BE2C (cell line): Measurements from ENCODE around the gene NOL6.
A peak's percentile ranks its signal among the peaks of the same experiment; 100 is the strongest.

ENCODE experiments used
- DNase-seq: peaks from one replicate; pipeline ENCODE4 v3.0.0-alpha.2; 2020
- H3K27me3 ChIP-seq: fragments of 250-450 bp; sonication (Bioruptor Pico); 2 replicates; pipeline ENCODE4 v1.5.1; 2020; ENCODE audit warnings: mild to moderate bottlenecking
- H3K36me3 ChIP-seq: fragments of 250-450 bp; sonication (Bioruptor Pico); 2 replicates; pipeline ENCODE4 v1.5.1; 2020; ENCODE audit warnings: mild to moderate bottlenecking
- H3K4me1 ChIP-seq: fragments of 250-450 bp; sonication (Bioruptor Pico); 2 replicates; pipeline ENCODE4 v1.5.1; 2020
- H3K4me3 ChIP-seq: 2 replicates; pipeline ENCODE4 v1.5.1; 2011; ENCODE audit warnings: low read depth, low read length
- H3K9me3 ChIP-seq: fragments of 250-450 bp; sonication (Bioruptor Pico); 2 replicates; pipeline ENCODE4 v1.5.1; 2020
- CTCF ChIP-seq: IDR thresholded peaks from 2 replicates; pipeline ENCODE4 v1.5.1; 2012; ENCODE audit warnings: mild to moderate bottlenecking, low read depth, low read length

NOL6 gene

DNA sequence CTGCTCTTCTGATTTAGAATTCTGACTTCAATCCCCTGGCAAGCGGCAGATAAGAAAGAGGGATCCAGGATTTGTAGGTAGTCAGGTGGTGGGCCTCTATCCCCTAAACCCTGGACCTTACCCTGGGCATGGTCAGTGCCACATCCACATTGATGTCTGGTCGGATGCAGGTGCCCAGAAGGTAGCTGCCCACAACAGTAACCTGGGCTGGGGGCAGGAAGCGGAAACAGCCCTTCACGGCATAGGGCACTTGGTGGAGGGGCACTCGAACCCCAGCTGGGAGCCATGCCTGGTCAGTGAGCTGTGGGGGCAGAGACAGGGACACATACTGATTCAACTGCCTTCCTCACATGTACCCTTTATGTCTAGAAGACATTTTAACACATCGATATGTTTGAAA is 3.8 kb downstream of the NOL6 start:
- Histone ChIP-seq H3K4me3 (no peak overlapping the region), H3K4me1 (no peaks in the 10 kb centered on the region; the same call in 1 of the 2 replicates), H3K27me3 (no peaks in the 10 kb centered on the region), H3K9me3 (no peaks in the 10 kb centered on the region), H3K36me3 (peaks cover 70% of the 10 kb centered on the region)
- no peak for DNase-seq
- TF ChIP-seq CTCF: no peak

- no peak for TF ChIP-seq CTCF
- H3K4me1 ChIP-seq: no peaks in the 10 kb centered on the region; the same call in 1 of the 2 replicates
- no peaks in the 10 kb centered on the region for H3K9me3 ChIP-seq
- no peak for DNase-seq
- no peaks in the 10 kb centered on the region for H3K27me3 ChIP-seq
- peaks cover 79% of the 10 kb centered on the region for H3K36me3 ChIP-seq
- H3K4me3 ChIP-seq: no peak overlapping the region
Observed at GRCh38 chr9:33468797-33469621, 4.7 kb downstream of the NOL6 start.

- Histone ChIP-seq H3K27me3 (no peaks in the 10 kb centered on the region), H3K4me1 (no peaks in the 10 kb centered on the region; the same call in 1 of the 2 replicates), H3K9me3 (no peaks in the 10 kb centered on the region), H3K36me3 (peaks cover 86% of the 10 kb centered on the region), H3K4me3 (no peak overlapping the region)
- DNase-seq: no peak
- no peak for TF ChIP-seq CTCF
Observed at GRCh38 chr9:33468215-33468730, 5.5 kb downstream of the NOL6 start.

DNA sequence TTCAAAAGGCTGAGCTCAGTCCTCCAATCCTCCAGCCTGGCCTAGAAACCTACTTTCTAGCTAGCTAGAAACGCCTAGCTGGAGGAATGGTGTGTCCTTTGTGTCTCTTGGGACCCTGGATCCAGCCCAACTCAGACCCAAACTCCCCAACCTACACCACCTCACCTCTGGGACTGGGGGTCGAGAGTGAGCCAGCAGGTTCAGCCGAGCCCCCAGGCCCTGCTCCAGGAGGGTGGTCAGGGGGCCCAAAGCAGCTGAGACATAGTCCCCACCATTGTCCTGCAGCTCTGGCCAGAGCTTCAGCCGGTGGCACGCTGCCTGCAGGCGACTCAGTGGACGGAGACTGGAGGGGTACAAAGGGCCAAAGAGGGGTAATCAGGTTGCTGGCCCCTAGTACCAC is 6.2 kb downstream of the NOL6 start:
- Histone ChIP-seq H3K4me3 (no peak overlapping the region), H3K4me1 (no peaks in the 10 kb centered on the region; the same call in 1 of the 2 replicates), H3K36me3 (peaks cover 94% of the 10 kb centered on the region), H3K27me3 (no peaks in the 10 kb centered on the region), H3K9me3 (no peaks in the 10 kb centered on the region)
- no peak for DNase-seq
- no peak for TF ChIP-seq CTCF

- H3K36me3 ChIP-seq: peaks cover 94% of the 10 kb centered on the region
- H3K4me1 ChIP-seq: no peaks in the 10 kb centered on the region
- H3K9me3 ChIP-seq: no peaks in the 10 kb centered on the region
- H3K4me3 ChIP-seq: no peak overlapping the region
- peak; percentile 92 for TF ChIP-seq CTCF
- H3K27me3 ChIP-seq: no peaks in the 10 kb centered on the region
- peak; percentile 77 for DNase-seq
Observed at GRCh38 chr9:33466565-33467495, 6.9 kb downstream of the NOL6 start.
